GM18519 (cell line): ENCODE data around the gene SHC3.

Experiments used
- ATAC-seq: cut with Tn5 transposase; IDR thresholded peaks from one replicate; pipeline ENCODE4 v1.9.1; 2021; ENCODE audit warnings: mild to moderate bottlenecking, moderate library complexity; ENCODE audit not compliant: unreplicated experiment, low FRiP score

SHC3 gene

DNA sequence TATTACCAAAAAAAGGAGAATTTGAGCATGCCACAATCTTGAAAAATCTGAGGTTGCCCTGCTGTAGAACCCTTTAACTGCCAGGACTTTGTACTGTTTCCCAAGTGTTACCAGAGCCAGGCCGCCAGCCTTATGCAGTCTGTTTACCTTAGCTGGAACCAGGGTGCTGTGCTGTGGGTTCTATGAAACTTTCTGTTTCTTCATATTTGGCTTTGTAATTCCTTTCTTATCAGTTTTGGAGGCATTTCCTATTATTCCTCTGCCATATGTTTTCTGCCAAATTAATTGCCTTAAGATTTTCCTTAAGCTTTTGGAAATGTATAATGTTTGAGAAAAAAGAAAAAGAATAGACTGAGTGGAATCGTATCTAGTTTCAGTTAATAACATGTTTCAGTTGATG is 185.3 kb downstream of the SHC3 start:
- no peak for ATAC-seq

- no peak for ATAC-seq
These were observed 186.1 kb downstream of the SHC3 start for GRCh38 chr9:88992556-88992955.

DNA sequence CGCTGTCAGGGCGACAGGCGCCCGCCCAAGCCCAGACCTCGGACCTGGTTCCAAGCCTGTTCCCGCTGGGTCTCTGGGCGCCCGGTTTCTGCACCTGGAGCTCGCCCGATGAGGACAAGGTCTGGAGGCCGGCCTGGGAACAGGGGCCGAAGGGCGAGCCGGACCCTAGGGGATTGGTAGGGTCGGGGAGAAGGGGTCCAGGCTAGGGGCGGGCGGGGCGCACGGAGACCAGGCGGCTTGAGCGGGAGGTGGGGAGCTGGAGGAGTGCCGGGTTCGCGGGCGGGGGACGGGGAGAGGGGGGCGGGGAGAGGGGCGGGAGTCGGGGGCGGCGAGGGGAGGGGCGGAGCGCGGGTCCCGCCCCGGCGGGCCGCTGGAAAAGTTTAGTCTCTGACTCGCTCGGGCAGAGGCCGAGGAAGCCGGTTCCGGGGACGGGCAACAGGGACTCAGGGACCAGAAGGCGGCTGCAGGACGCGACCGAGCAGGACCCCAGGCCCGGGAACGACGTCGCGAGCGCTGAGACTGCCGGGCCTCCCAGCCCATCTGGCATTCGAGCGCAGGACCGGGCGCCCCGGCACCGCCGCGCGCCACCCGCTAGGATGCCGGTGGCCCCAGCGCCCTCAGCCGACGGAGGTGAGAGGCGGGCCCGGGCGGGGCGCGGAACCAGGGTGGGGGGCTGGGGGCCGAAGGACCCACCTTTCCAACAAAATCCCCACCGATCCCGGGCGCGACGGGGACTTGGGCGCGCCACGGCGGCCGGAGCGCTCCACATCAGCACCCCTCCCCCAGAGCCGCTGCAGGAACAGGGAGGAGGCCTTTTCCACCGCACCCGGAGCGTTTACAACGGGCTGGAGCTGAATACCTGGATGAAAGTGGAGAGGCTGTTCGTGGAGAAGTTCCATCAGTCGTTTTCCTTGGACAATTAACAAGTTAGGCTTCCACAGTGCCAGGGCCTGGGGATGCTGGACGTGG is 187.3 kb downstream of the SHC3 start, which contains the start of gene S1PR3:
TSS of gene S1PR3 (plus strand) at position 403 of the 969 bp plus-strand sequence. CDS start 9,733 bp downstream, outside the sequence.
- no peak for ATAC-seq

DNA sequence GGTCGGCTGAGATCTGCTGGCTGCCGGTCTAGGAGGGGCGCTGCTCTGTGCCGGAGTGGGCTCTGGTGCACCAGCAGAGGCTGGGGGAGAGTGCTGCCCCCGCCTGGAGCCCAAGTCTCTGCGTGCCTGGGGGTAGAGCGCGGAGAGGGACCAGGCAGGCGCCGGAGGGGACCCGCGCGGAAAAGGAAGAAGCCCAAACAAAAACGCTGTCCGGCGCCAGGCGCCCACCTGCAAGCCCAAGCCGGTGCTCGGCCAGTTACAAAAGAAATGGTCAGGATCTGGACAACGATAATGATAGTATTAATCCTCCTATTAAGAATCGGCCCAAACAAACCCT is 187.9 kb downstream of the SHC3 start:
- ATAC-seq: no peak

DNA sequence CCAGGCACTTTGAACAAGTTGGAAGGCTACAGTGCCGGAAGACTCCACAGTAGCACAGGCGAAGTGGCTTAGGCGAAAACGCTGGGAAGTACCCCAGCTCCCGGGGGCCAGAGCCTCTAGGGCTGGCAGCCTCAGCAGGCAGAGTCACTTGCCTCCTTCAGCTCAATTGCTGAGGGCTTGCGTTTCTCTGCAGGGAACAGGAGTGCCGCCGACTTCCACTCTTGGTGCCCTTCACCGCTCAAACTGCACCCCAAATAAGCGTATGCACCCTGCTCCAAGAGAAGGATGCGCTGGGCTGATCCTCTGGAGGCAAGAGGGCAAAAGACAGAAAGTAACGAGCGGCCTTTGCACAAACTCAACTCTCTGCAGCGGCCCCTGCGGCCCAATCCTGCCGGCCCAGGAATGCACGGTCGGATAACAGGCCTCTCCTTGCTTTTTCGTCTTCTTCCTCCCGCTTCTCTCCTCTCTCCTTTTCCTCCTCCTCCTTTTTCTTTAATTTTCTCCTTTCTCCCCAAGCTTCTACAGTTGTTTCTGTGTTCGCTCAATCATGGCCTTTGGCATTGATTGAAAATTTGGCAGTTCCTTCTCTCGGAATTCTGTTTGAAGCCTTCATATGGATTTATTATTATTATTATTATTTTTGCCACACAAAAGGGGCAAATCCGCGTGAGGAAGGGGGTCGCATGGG is 188.4 kb downstream of the SHC3 start:
- ATAC-seq: no peak

GRCh38 chr9:88988796-88989641 is 189.6 kb downstream of the SHC3 start:
- no peak for ATAC-seq

DNA sequence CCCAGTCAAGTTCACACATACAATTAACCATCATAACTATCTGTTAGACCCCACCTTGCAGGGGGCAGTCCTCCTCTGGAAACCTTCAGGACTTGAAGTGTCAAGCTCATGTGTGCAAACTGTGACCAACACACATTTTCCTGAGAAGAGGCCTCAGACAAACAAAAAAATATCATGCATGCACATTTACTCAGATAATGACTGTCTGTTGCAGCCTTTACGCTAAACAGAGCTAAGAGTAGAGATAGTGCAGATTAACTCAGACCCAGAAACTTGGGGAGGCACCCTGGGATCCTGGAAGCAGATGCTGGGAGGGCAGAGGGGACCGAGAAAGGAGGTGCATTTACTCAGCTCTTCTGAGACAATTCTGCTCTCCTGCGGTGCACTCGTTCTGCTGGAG is 191.0 kb downstream of the SHC3 start:
- no peak for ATAC-seq

GRCh38 chr9:88986776-88987175 is 191.8 kb downstream of the SHC3 start:
- no peak for ATAC-seq

DNA sequence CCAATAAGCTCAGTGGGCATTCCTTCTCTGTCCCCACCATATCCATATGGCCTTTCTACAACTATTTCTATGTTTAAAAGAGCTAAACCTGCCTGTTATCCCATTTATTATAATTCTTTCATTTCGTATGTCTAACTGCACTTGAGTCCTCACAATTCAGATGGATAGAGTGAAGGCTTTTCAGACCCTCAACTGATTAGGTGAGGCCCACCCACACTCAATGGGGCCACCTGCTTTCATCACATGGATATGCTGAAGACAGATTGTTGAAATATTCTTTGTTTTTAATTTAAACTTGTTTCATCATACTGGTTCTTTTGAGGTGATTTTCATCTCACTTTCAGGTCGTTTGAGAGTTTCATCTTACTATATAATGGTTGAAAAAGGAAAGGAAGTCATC is 193.0 kb downstream of the SHC3 start:
- ATAC-seq: no peak

- no peak for ATAC-seq
These were observed 194.1 kb downstream of the SHC3 start for GRCh38 chr9:88984543-88984883.

DNA sequence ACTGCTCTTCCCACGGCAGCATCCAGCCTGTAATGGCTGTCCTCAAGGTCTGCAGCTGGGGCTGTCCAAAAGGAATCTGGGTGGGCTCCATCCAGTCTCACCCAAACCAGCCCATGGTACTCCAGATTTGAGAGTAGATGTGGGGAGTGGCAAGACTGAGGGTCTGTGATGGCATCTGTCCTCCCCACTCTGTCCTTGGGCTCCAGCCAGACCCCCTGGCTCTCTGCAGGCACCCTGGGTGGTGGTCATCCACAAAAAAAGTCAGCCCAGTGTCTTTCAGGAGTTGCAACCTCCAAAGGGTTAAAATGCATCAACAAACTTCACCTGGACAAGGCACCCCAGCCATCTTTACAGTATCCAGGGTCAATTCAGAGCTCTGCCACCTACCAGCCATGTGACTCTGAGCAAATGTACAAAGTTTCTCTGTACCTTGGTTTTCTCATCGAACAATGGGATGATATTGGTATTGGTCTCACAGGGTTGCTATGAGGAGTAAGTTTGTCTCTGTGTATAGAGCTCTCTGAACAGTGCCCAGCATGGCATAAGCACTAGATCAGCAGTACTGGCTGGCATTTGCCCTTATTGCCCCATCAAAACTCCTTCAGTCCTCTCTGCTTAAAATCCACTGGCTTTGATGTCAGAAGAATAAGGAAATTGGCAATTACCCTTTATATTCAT is 194.6 kb downstream of the SHC3 start:
- no peak for ATAC-seq

- no peak for ATAC-seq
These were observed 197.8 kb downstream of the SHC3 start for GRCh38 chr9:88980740-88981203.

DNA sequence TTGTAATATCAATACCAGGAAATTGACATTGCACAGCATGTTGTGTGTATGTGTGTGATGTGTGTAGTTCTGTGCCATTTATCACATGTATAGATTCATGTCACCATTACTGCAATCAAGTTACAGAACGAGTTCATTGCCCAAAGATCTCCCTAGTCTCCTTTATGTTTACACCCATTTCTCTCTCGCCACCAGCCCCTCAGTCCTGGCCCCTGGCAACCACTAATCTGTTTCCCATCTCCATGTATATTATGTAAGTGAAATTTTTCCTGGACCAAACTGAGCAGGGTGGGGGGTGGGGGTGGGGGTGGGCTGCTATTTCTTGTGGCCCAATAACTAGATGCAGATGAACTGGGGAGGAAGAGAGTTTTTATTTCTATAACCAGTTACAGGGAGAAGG is 198.8 kb downstream of the SHC3 start:
- ATAC-seq: no peak

DNA sequence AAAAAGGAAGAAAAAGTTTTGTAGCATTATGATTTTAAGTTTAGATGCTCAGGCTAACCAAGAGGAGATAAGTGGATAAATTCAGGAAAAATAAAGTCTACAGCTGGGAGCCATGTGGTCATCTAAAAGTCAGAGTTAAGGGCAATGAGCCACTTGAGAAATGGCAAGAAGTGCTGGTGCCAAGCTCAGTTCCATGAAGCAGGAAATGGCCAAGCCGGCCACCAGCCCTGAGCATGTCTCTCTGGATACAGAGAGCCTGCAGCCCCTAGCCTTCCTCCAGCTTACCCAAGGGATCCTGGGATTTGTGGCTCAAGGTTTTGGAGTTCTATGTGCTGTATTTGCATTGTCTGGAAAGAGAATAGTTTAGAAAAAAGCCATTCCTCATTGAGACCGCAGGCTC is 199.6 kb downstream of the SHC3 start:
- ATAC-seq: no peak

DNA sequence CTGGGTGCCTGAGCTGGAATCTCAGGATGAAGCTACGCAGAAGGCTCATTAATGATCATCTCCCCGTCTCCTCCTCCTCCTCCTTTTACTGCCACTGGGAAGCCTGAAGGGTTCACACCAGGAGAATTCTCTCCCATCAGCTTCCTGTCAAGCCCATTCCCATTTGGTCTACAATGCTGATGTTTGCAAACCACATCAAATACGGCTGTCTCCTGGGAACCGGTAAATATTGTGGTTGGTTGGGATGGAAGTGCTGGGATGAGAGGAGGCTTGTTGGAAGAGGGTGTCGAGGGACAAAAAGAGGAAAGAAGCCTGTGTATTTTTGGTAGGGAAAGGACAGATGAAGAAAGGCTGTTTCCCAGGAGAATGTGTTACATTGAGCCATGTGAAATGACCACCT is 200.6 kb downstream of the SHC3 start:
- no peak for ATAC-seq

GRCh38 chr9:88976890-88977257 is 201.7 kb downstream of the SHC3 start:
- ATAC-seq: no peak

- ATAC-seq: no peak
These were observed 202.4 kb downstream of the SHC3 start for GRCh38 chr9:88975966-88976889.

GRCh38 chr9:88974641-88975040 is 204.0 kb downstream of the SHC3 start:
- ATAC-seq: no peak

DNA sequence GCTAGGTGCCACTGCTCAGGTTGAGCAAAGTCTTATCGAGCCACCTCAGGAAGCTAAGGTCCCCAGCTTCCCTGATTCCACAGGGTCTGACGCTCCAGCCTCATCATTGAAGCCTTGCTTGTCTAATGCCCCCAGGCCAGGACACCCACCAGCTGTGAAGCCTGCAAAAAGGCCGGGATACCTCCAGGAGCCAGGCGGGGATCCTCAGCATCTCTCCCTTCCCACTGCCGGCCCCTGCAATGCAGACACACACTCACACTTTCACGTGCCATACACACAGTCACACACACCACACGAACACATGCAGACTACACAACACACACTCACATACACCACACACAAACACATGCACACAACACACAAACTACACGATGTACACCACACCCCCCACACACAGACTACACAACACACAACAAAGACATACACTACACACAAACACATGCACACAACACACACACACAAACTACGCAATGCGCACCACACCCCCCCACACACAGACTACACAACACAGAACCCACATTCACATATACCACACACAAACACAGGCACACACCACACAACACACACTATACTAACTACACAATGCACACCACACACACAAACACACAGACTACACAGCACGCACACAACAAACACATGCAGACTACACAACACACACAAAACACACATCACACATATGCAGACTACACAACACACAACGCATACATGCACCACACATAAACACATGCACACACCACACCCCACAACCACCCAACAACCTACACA is 205.2 kb downstream of the SHC3 start:
- no peak for ATAC-seq
